ENCODE data around the gene NOP9. TPM values are rescaled to one million over a fixed set of nuclear protein-coding genes. Genes with fewer than 3 reads are reported as not detected.

Gene NOP9
- total RNA-seq, 4 donors from 2014 or later = 16.6 to 29.2 (median 21.6) TPM

GRCh38 chr14:24270537-24271133 lies 29.0 kb upstream of the NOP9 start:
- Histone ChIP-seq H3K4me3 (peak overlapping the region; percentile 70 to 95 (median 87)), H3K27ac (replicated peaks in 1 of 4) (peak overlapping the region; percentile 89 to 99 (median 94)), H3K9me3 (no peaks in the 10 kb centered on the region), H3K27me3 (no peaks in the 10 kb centered on the region), H3K36me3 (peaks cover 16 to 46% (median 38%) of the 10 kb centered on the region in 4 donors), H3K4me1 (peaks cover 11 to 13% (median 13%) of the 10 kb centered on the region in 4 donors)
- no peak for DNase-seq (ENCODE audit: extremely low spot score)
- 27% methylated on average over 6 of the region's 13 CpGs for WGBS
- no peak for TF ChIP-seq POLR2A (IDR thresholded peaks at IDR 0.05; ENCODE audit: low read depth)
- TF ChIP-seq POLR2AphosphoS5 (IDR thresholded peaks at IDR 0.05) = no peak
- no peak for TF ChIP-seq EP300 (IDR thresholded peaks at IDR 0.05)
- no peak for TF ChIP-seq CTCF (IDR thresholded peaks at IDR 0.05)
- intact Hi-C loops (cut with DNase I) = no loop called here

GRCh38 chr14:24271134-24271833 lies 28.4 kb upstream of the NOP9 start, which contains the start of gene RABGGTA:
Gene RABGGTA (minus strand): TSS chr14:24271597. CDS start chr14:24271115, 482 bp downstream.
- Histone ChIP-seq H3K9me3 (no peaks in the 10 kb centered on the region), H3K27me3 (no peaks in the 10 kb centered on the region), H3K4me1 (peaks cover 11 to 13% (median 13%) of the 10 kb centered on the region in 4 donors), H3K36me3 (peaks cover 12 to 40% (median 34%) of the 10 kb centered on the region in 4 donors), H3K4me3 (peak within 1 kb of the TSS; percentile 70 to 95 (median 87)), H3K27ac (replicated peaks in 1 of 4) (peak within 1 kb of the TSS; percentile 89 to 99 (median 94))
- peak; percentile 76 to 77 for TF ChIP-seq POLR2AphosphoS5 (IDR thresholded peaks at IDR 0.05)
- peak; percentile 71 to 86 (median 81) for TF ChIP-seq CTCF (IDR thresholded peaks at IDR 0.05)
- no peak for TF ChIP-seq EP300 (IDR thresholded peaks at IDR 0.05)
- TF ChIP-seq POLR2A (IDR thresholded peaks at IDR 0.05; ENCODE audit: low read depth) = no peak
- intact Hi-C loops (cut with DNase I) = no loop called here
- 8% methylated on average over 2 of the region's 61 CpGs for WGBS
- peak; percentile 93 for DNase-seq (ENCODE audit: extremely low spot score)

- Histone ChIP-seq H3K27ac (replicated peaks in 1 of 4) (peak overlapping the region; percentile 89 to 99 (median 94)), H3K4me3 (peak overlapping the region; percentile 70 to 95 (median 87)), H3K27me3 (no peaks in the 10 kb centered on the region), H3K4me1 (peaks cover 11 to 13% (median 13%) of the 10 kb centered on the region in 4 donors), H3K9me3 (no peaks in the 10 kb centered on the region), H3K36me3 (peaks cover 6 to 34% (median 28%) of the 10 kb centered on the region in 4 donors)
- TF ChIP-seq CTCF (IDR thresholded peaks at IDR 0.05) = no peak
- TF ChIP-seq EP300 (IDR thresholded peaks at IDR 0.05) = no peak
- TF ChIP-seq POLR2AphosphoS5 (IDR thresholded peaks at IDR 0.05) = no peak
- no peak for TF ChIP-seq POLR2A (IDR thresholded peaks at IDR 0.05; ENCODE audit: low read depth)
- WGBS = 29% methylated on average over 3 of the region's 3 CpGs
- intact Hi-C loops (cut with DNase I) = no loop called here
- no peak for DNase-seq (ENCODE audit: extremely low spot score)
Observed at GRCh38 chr14:24271834-24272263, 27.8 kb upstream of the NOP9 start.

GRCh38 chr14:24272467-24272866 lies 27.2 kb upstream of the NOP9 start:
- H3K4me3 ChIP-seq = no peak overlapping the region
- peaks cover 3 to 28% (median 22%) of the 10 kb centered on the region in 4 donors for H3K36me3 ChIP-seq
- no peak overlapping the region for H3K27ac ChIP-seq (replicated peaks in 1 of 4)
- no peak for TF ChIP-seq POLR2AphosphoS5 (IDR thresholded peaks at IDR 0.05)
- H3K4me1 ChIP-seq = peaks cover 11 to 13% (median 13%) of the 10 kb centered on the region in 4 donors
- H3K27me3 ChIP-seq = no peaks in the 10 kb centered on the region
- no peaks in the 10 kb centered on the region for H3K9me3 ChIP-seq
- DNase-seq (ENCODE audit: extremely low spot score) = no peak
- 95% methylated on average over 2 of the region's 2 CpGs for WGBS
- intact Hi-C loops (cut with DNase I) = no loop called here

- no peak overlapping the region for H3K4me3 ChIP-seq
- H3K27ac ChIP-seq (replicated peaks in 1 of 4) = no peak overlapping the region
- intact Hi-C loops (cut with DNase I) = no loop called here
- no peaks in the 10 kb centered on the region for H3K27me3 ChIP-seq
- peaks cover 11 to 16% (median 13%) of the 10 kb centered on the region in 4 donors for H3K4me1 ChIP-seq
- no peak for DNase-seq (ENCODE audit: extremely low spot score)
- TF ChIP-seq EP300 (IDR thresholded peaks at IDR 0.05) (no peak), POLR2AphosphoS5 (IDR thresholded peaks at IDR 0.05) (no peak), POLR2A (IDR thresholded peaks at IDR 0.05; ENCODE audit: low read depth) (no peak), CTCF (IDR thresholded peaks at IDR 0.05) (no peak)
- H3K36me3 ChIP-seq = peaks cover 0 to 17% (median 12%) of the 10 kb centered on the region in 4 donors
- WGBS = 55% methylated on average over 3 of the region's 3 CpGs
- H3K9me3 ChIP-seq = no peaks in the 10 kb centered on the region
Observed at GRCh38 chr14:24273422-24273998, 26.1 kb upstream of the NOP9 start.

All from esophagus muscularis mucosa (tissue), 4 donors.